AG20443 (cell line): ENCODE data around the gene HIF1AN.
"Not testable (repeated sequence)": the region's sequence is repeated elsewhere in the genome, so short reads cannot be mapped to it uniquely, and the experiment has no call there.

Experiments
- DNase-seq: peaks from one replicate; pipeline ENCODE4 v3.0.0; 2012; ENCODE audit warnings: low spot score, mixed read lengths

The HIF1AN gene

DNA sequence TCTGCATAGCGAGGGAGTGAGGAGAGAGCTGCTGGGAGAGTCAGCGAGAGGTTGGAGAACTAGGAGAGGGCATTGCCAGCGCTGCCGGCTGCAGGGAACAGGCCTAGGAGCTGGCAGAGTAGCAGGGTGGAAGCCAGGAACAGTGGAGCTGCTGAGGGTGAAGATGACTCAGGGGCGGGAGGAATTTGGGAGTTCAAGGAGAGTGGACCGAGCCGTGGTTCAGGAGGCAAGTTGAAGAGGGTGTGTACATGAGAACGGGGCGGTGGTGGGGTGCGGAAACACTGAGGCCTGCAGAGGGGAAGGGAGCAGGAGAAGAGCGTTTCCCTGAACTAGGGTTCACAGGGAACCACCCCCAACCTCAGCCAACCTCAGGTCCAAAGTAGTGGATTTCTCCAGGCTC is 31.5 kb downstream of the HIF1AN start:
- DNase-seq: peak; percentile 45

DNA sequence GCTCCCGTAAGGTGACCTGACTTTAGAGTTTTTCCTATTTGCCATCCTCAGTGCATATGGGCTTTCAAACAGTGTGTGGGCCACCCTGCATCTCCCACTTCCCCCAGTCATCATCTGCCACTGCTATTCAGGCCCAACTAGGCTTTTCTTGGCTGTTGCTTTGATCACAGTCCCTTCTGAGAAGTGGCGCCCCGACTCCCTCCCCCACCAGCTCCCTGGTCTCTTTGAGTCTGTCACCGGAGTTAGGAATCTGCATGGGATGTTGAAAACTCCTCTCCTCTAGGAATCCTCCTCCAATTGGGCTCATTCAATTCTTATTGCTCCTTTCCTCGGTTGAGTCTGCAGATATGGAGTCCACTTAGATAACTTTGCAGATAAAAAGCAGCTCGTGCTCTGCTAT is 32.1 kb downstream of the HIF1AN start:
- no peak for DNase-seq

DNA sequence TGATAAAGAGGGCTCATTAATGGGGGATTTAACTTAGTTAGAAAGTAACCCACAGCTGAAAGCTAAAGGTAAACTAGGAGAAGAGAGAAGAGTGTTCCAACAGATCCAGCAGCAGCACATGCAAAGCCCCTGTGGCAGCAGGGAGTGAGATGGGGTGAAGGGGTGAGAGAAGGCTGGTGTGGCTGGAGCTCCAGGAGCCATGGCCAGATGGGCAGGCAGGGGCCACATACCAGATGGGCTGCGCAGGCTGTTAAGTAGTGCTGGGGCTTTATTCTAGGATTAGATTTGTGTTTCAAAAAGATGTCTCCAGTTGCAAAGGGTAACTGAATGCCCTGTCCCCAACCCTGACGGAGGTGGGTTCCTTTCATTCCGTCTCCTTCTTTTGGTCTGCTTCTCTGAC is 33.2 kb downstream of the HIF1AN start:
- DNase-seq: no peak

DNA sequence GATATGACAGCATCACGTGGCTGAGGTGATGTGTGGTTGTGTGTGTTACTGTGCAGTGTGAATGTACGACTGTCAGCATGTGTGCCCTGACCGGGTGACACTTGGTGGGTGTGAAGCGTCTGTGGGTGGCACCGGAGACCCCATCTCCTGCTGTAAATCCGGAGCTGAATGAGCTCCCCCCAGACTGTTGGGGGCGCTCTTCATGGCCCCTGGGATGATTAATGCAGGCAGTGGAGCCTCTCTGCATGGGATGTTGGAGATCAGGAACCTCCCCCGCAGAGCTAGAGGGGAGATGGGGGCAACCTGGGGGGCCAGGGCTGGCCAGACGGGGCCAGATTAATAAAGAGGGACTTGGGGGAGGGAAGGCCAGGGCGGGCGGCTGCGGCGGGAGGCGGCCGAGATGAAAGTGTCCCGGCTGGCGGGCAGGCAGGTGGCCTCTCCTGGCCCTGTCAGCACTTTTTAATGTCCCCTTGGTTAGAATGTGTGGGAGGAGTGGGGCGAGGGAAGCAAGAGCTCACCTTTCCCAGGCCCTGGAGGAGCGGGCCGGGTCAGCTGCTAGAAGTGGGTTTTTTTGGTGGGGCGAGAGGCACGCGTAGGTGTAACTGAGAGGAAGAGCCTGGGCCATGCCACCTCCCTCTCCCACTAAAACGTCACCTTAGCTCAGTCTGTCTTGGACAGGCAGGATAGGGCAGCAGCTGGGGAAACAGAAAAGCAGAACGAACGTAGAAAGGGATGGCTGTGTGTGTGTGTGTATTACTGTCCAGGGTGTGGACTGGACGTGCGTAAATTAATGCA is 34.1 kb downstream of the HIF1AN start:
- DNase-seq: no peak

DNA sequence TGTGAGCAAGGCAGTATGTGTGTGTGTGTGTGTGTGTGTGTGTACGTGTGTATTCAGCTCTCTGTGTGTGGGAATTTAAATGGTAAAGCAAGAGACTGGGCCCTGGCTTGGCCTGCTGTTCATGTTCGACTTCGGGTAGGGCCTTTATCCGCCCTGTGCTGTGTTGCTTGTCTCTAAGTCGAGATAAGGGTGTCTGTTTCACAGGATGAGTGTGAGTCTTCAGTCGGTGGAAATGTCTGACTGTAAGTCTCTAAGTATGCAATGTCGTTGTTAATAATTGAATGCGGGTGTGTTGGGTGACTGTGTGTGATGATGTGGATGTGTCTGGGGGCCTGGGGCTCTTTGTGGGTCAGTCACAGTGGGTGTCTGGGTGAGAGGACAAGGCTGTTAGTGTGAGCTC is 34.8 kb downstream of the HIF1AN start:
- no peak for DNase-seq

DNA sequence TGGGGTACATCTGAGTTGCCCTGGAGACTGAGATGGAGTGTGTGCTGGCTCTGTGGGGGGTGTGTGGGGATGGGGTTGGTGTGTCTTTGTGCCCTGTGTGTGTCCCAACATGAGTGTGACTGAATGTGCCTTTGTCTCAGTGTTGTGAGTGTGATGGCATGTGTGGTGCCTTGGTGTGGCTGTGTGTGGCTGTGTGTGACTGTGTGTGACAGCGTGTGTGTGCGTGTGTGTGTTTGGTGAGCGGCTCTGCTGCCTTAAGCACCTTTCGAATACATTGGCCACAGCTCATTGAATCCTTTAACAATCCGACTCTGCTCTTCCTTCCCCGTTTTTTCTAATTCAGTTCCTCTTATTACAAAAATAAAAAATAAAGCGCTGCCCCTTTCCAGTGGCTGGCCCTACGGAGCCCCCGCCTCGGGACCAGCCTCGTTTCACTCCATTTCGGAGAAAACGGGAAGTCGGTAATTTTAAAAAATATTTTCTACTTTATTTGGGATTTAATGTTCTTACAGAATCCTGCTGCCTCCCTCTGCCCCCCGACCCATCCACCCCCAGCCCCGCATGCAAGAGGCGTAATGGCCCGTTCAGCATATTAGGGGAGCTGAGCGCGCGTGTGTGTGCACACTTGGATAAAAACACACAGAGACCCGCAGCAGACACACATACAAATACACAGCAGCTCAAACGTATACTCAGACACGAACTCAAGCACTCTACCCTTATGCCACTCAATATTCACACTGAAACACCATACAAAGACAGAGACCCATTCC is 35.5 kb downstream of the HIF1AN start:
- no peak for DNase-seq

DNA sequence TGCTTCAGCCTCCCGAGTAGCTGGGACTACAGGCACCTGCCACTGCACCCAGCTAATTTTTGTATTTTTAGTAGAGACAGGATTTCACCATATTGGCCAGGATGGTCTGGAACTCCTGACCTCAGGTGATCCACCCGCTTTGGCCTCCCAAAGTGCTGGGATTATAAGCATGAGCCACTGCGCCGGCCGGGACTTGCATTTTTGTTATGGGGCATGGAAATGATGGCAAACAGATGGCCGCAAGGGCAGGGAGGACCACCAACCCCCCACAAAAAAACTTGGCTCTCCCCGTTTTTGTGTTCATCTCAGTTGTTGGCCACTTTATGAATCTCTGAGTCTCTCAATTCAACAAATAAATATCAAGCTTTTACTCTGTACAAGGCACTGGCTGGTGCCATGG is 39.4 kb downstream of the HIF1AN start:
- not testable (repeated sequence) for DNase-seq

DNA sequence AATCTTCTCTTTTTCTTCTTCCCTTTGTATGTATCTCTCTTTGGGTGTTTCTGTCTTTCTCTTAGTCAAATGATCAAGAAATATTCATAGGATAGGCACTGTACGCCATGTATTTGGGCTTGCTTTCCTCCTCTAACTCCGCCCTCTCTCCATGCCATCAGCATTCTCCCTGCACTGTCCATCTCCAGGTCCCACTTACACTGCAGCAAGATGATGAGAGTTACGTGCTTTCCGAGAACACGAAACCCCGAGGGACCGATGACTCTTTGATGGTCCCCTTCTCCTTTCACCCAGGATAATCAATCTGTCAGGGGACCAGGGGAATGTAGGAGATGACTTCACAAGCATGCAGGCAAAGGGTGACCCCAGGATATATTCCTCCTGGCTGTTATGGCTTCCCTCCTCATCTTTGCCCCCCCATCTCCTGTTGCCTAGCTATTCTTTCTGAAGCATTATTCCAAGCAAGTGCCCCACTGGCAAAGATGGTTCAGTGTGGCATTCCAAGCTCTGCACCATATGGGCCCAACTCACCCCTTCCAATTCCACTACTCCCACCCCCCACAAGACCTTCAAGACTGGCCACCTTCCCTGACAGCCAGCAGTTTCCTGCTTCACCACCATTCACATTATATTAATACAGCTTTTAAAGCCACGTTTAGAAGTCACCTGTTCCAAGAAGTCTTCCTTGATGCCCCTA is 40.0 kb downstream of the HIF1AN start:
- DNase-seq: no peak

DNA sequence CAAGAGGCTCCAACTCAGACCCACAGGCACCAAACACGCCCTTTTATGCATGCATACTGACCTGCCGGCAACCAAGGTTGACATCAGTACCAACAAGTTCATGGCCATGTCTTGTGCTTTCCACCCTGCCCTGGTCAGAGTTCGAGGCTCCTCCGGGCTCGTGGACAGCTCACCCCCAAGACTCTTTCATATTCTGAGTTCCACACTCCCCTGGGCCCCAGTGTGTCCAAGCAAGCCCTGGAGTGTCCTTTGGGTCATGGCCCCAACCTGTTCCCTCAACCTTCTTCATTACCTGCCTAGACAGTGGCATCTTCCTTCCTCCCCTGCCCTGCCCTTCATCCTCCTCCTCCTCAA is 40.5 kb downstream of the HIF1AN start:
- no peak for DNase-seq

DNA sequence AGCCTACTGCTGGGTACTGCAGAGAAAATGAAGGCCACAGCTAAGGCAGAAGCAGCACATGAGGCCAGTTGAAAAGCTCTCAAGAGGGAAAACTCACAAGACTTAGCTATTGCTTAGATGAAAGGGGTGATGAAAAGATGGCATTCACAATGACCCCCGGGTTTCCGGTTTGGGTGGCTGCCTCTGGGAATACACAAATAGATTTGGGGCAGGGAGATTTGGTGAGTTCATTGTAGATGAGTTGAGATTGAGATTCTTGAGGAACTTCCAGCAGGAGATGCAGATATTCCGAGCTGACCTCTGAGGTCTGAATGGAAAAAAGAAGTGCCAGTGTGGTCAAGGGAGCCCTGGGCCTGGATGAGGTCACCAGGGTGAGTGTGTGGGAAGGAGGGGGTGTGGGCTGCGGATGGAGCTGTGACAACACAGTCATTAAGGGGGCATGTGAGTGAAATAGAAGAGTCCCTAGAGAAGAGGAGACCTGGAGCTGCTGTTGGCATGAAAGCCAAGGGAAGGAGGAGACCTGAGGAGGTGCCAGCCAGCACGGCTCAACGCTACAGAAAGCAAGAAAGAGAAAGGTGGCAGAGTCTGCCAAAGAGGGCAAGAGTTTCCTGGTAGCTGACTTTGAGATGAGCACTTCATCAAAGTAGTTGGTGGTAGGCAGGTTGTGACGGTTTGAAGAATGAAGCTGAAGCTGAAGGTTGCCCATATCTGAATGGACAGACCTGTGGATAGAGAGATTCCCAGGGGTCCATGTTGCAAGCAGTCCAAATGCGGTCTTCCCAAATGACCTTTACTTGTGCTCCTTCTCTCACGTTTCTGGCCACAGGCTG is 43.7 kb downstream of the HIF1AN start:
- DNase-seq: no peak

DNA sequence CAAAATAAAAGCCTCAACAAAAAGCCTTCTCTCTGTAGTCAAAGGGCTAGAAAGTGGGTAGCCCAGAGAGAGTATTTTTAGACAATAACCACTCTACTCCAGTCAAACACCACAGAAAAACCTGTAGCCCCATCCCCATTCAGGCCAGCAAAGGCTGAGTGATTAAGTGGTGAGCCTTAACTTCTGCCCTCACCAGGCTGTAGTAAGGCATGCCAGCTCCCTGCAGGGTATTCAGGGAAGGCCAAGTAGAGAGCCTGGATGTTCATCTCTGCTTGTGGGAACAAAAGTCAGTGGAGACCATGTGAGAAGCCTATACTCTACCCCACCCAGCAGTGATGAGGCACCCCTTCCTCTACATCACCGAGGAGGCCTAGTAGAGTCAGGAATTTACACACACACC is 51.2 kb downstream of the HIF1AN start:
- no peak for DNase-seq

DNA sequence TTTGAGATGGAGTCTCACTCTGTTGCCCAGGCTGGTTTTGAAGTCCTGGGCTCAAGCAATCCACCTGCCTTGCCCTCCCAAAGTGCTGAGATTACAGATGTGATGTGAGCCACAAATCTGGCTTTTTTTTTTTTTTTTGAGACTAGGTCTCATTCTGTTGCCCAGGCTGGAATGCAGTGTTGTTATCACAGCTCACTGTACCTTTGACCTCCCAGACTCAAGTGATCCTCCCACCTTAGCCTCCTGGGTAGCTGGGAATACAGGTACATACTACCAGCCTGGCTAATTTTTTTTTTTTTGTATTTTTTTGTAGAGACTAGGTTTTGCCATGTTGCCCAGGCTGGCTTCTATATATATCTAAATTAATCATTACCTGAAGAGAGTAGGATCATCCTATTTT is 62.4 kb downstream of the HIF1AN start:
- DNase-seq: no peak

DNA sequence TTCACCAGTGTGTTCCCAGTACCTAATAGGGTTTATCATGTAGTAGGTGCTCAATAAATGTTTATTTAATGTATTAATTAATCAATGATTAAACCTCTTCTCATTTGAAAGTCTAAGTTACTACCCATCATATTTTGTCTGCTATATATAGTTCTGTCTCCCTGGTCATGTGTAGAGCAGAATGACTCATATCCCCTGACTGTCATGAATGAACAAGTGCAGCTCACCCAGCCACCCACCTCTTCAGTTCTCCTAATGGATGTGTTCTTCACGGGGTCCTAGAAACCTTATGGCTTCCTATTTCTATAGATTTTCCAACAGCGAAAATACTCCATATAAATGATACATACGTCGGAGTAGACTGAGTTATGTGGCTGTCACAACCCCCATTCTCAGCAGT is 64.5 kb downstream of the HIF1AN start:
- DNase-seq: no peak

DNA sequence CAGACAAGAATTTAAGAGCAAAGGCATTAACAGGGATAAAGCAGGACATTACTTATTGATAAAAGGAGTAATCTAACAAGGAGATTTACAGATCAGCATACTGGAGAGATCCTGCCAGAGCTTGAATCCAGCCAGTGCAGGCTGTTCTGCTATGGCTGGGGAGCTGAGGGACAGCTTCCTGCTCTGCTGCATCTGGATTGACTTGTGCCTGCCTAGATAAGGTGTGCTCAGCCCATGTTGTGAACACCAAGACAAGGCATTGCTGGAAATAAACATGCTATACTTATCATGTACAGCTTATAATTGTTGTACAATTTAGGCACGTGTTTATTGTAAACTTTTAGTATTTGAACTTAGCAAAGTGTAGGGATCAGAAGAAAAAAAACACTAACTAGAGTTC is 71.7 kb downstream of the HIF1AN start:
- DNase-seq: no peak
